ENCODE data around the gene CLDND2. TPM values are rescaled to one million over a fixed set of nuclear protein-coding genes. Genes with fewer than 3 reads are reported as not detected.

The CLDND2 gene
- polyA plus RNA-seq, 1 experiment, result not detected

DNA sequence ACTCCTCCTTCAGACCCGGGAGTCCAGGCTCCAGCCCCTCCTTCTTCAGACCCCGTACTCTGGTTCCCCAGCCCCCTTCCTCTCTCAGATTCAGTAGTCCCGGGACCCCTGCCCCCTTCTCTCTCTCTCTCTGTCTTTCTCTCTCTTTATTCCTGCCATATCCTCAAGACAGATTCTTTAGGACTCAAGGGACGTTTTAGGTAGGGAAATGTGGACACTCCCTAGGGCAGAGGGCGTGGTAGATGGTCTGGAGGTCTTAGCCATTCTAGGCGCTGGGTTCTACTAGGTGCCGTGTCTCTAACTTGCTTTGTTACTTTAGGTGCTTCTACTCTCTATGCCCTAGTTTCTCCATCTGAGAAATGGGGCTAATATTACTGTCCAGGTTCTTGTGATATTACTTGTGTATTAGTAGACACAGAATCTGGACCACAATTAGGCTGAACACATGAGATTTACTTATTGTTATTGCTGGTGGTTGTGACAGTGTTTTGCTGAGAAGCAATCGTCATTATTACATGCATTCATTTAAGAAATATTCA lies 22.3 kb upstream of the CLDND2 start:
- CTCF ChIA-PET, result interaction anchor here (0.7 kb wide), 1 partner anchor 113 kb away, joined by 6 read pairs; no protein-coding TSS in a partner anchor
- Histone ChIP-seq H3K27ac (ENCODE audit: low read depth, low read length) (no peak overlapping the region), H3K27me3 (ENCODE audit: control insufficient read depth, insufficient read depth, low read length) (no peaks in the 10 kb centered on the region), H3K9me3 (ENCODE audit: control insufficient read depth, insufficient read depth, low read length) (no peaks in the 10 kb centered on the region; the same call in 1 of the 2 replicates), H3K4me3 (ENCODE audit: low read depth, low read length) (no peak overlapping the region)
- TF ChIP-seq, protein P1, sequence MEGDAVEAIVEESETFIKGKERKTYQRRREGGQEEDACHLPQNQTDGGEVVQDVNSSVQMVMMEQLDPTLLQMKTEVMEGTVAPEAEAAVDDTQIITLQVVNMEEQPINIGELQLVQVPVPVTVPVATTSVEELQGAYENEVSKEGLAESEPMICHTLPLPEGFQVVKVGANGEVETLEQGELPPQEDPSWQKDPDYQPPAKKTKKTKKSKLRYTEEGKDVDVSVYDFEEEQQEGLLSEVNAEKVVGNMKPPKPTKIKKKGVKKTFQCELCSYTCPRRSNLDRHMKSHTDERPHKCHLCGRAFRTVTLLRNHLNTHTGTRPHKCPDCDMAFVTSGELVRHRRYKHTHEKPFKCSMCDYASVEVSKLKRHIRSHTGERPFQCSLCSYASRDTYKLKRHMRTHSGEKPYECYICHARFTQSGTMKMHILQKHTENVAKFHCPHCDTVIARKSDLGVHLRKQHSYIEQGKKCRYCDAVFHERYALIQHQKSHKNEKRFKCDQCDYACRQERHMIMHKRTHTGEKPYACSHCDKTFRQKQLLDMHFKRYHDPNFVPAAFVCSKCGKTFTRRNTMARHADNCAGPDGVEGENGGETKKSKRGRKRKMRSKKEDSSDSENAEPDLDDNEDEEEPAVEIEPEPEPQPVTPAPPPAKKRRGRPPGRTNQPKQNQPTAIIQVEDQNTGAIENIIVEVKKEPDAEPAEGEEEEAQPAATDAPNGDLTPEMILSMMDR (IDR thresholded peaks at IDR 0.05; ENCODE audit: low read depth, low read length), result no peak
- POLR2A ChIA-PET, result no interaction called here
- no peak for DNase-seq (ENCODE audit: low read depth, low spot score)

DNA sequence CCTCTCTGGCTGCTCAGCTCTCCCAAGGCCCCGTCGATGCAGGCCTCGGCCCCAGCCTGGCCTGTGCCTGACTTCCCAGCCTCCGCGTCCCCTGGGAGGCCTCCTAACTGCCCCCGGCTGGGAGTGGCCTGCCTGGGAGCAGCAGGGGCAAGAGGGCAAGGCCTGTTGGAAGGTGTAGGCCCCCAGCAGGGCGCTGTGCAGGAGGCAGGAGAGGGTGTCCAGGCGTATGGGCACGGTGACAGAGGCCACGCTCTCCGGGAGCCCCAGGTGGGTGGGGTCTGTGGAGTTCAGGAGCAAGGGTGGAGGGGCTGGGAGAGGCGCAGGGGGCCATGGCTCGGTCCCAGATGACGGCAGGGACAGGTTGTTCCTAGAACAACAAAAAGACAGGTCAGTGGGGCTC lies 20.3 kb upstream of the CLDND2 start:
- CTCF ChIA-PET, result interaction anchor here (1.5 kb wide), 1 partner anchor 272 kb away, joined by 3 read pairs; no protein-coding TSS in a partner anchor
- no peak overlapping the region for H3K4me3 ChIP-seq (ENCODE audit: low read depth, low read length)
- H3K27me3 ChIP-seq (ENCODE audit: control insufficient read depth, insufficient read depth, low read length), result no peaks in the 10 kb centered on the region
- no peak overlapping the region for H3K27ac ChIP-seq (ENCODE audit: low read depth, low read length)
- TF ChIP-seq, protein P1 (IDR thresholded peaks at IDR 0.05; ENCODE audit: low read depth, low read length), result no peak
- DNase-seq (ENCODE audit: low read depth, low spot score), result no peak
- no peaks in the 10 kb centered on the region; the same call in 1 of the 2 replicates for H3K9me3 ChIP-seq (ENCODE audit: control insufficient read depth, insufficient read depth, low read length)
- POLR2A ChIA-PET, result no interaction called here

DNA sequence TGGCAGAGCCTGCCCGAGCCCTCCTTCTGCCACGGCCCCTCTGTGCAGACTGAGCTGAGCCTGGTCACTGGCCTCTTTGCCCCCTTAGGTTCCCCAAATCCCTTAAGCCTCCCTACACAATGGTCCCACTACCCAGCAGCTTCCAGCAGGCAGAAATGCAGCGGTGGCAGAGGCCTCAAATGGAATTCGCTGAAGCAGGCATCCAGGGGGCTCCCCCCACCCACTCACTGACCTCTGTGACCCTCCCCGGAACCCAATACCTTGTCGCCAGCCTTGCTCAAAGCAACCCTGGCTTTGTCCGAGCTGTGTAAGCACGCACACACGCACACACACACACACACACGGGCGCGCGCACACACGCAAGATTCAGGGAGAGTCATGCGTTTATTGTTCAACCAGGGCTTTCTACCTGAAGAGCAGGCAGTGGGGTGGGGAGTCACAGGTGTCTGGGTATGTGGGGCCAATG lies 19.2 kb upstream of the CLDND2 start, which contains the start of gene LIM2:
Gene LIM2 (minus strand): TSS at position 51 of the 466 bp plus-strand sequence. CDS start 531 bp downstream, outside the sequence.
- Histone ChIP-seq H3K9me3 (ENCODE audit: control insufficient read depth, insufficient read depth, low read length) (no peaks in the 10 kb centered on the region; the same call in 1 of the 2 replicates), H3K4me3 (ENCODE audit: low read depth, low read length) (no peak within 1 kb of the TSS), H3K27ac (ENCODE audit: low read depth, low read length) (no peak within 1 kb of the TSS), H3K27me3 (ENCODE audit: control insufficient read depth, insufficient read depth, low read length) (no peaks in the 10 kb centered on the region)
- CTCF ChIA-PET, result interaction anchor here (1.5 to 2.0 kb wide), 2 partner anchors 34 to 273 kb away, joined by 3 to 4 read pairs; no protein-coding TSS in a partner anchor
- no peak for DNase-seq (ENCODE audit: low read depth, low spot score)
- POLR2A ChIA-PET, result no interaction called here
- TF ChIP-seq, protein P1 (IDR thresholded peaks at IDR 0.05; ENCODE audit: low read depth, low read length), result no peak

DNA sequence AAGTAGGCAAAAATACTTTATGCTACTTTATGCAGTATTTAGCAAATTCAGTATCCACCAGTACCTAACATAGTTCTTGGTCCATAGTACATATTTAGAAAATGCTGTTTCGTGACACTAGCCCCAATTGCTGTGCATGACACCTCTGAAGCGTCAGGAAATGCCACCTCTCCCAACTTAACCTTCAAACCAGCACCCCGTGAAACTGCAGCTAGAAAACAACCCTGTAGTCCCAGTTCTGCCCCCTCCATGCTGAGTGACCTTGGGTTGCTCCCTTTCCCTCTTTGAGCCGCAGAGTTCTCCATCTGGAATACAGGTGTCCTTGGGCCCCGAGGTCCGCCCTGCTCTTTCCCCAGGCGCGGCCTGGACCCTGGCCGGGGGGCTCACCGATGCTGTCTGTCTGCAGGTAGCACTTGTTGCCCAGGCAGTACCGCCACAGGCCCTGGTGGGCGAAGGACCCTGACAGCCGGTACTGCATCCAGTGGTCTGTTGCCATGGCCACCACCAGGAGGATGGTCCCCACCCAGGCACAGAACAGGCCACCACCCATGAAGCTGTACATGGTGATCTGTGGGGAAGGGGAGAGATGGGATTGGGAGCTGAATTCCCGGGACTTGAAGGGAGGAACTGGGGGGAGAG lies 18.2 kb upstream of the CLDND2 start:
- TF ChIP-seq, protein P1 (IDR thresholded peaks at IDR 0.05; ENCODE audit: low read depth, low read length), result no peak
- H3K4me3 ChIP-seq (ENCODE audit: low read depth, low read length), result no peak overlapping the region
- H3K27ac ChIP-seq (ENCODE audit: low read depth, low read length), result no peak overlapping the region
- ChIA-PET CTCF (interaction anchor here (2.0 kb wide), 1 partner anchor 35 kb away, joined by 4 read pairs; no protein-coding TSS in a partner anchor), POLR2A (no interaction called here)
- no peaks in the 10 kb centered on the region for H3K27me3 ChIP-seq (ENCODE audit: control insufficient read depth, insufficient read depth, low read length)
- H3K9me3 ChIP-seq (ENCODE audit: control insufficient read depth, insufficient read depth, low read length), result no peaks in the 10 kb centered on the region; the same call in 1 of the 2 replicates
- no peak for DNase-seq (ENCODE audit: low read depth, low spot score)

DNA sequence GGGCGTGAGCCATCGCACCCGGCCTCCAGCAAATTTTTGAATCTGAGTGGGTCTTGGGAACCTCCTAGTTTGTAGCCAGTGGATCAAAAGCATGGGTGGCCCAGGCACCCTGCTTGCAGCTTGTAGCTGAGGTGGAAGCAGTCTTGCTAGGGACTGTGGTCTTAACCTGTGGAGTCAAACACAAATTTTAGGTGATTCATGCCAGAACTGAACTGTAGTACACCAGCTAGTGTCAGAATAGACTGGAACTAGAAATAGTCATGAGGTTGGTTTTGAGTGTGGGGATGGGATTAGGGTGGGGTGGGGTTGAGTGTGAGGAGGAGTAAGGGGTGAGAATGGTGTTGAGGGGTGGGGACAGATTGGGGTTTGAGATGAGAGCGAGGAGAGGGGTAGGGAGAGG lies 13.2 kb upstream of the CLDND2 start:
- TF ChIP-seq, protein P1 (IDR thresholded peaks at IDR 0.05; ENCODE audit: low read depth, low read length), result no peak
- ChIA-PET POLR2A (no interaction called here), CTCF (interaction anchor here (1.4 kb wide), 1 partner anchor 39 kb away, joined by 3 read pairs; no protein-coding TSS in a partner anchor)
- no peaks in the 10 kb centered on the region for H3K27me3 ChIP-seq (ENCODE audit: control insufficient read depth, insufficient read depth, low read length)
- no peak overlapping the region for H3K27ac ChIP-seq (ENCODE audit: low read depth, low read length)
- DNase-seq (ENCODE audit: low read depth, low spot score), result no peak
- H3K9me3 ChIP-seq (ENCODE audit: control insufficient read depth, insufficient read depth, low read length), result no peaks in the 10 kb centered on the region; the same call in 1 of the 2 replicates
- H3K4me3 ChIP-seq (ENCODE audit: low read depth, low read length), result no peak overlapping the region
